GM12874 (cell line): Measurements from ENCODE around the gene ARHGEF1.
A peak's percentile ranks its signal among the peaks of the same experiment; 100 is the strongest.

Experiments used
- CTCF ChIP-seq: IDR thresholded peaks from 2 replicates; pipeline ENCODE4 v1.5.1; 2011; ENCODE audit warnings: low read depth, mild to moderate bottlenecking, control low read depth, low read length, moderate library complexity; ENCODE audit not compliant: insufficient read depth

ARHGEF1 gene

GRCh38 chr19:41928221-41928683 lies 45.3 kb downstream of the ARHGEF1 start, which contains the start of gene ERFL:
Gene ERFL, minus strand, starts transcription at chr19:41928449. Its CDS starts 15,530 bp downstream, at chr19:41912919.
- TF ChIP-seq CTCF = 0 out of 2 replicates have a peak, but pooled peaks have one; percentile 2

- TF ChIP-seq CTCF = no peak
These were observed 46.0 kb downstream of the ARHGEF1 start for GRCh38 chr19:41928754-41929535.

GRCh38 chr19:41929536-41930071 lies 46.6 kb downstream of the ARHGEF1 start:
- no peak for TF ChIP-seq CTCF

GRCh38 chr19:41930322-41930722 lies 47.3 kb downstream of the ARHGEF1 start:
- TF ChIP-seq CTCF = no peak

- TF ChIP-seq CTCF = peak; percentile 59
These were observed 48.1 kb downstream of the ARHGEF1 start for GRCh38 chr19:41930926-41931592.

GRCh38 chr19:41932259-41932719 lies 49.3 kb downstream of the ARHGEF1 start:
- no peak for TF ChIP-seq CTCF

- no peak for TF ChIP-seq CTCF
These were observed 49.8 kb downstream of the ARHGEF1 start for GRCh38 chr19:41932720-41933332.
